HEK293 (cell line): ENCODE data around the gene FXR1.

Experiments used
- ATF2 ChIP-seq: fragments of 450-650 bp; formaldehyde crosslinking; IDR thresholded peaks from 2 replicates; pipeline ENCODE4 v1.5.1; 2016; ENCODE audit warnings: missing biosample characterization, missing genetic modification characterization, low read depth
- HOXC10 ChIP-seq: sonication (generic); formaldehyde crosslinking; IDR thresholded peaks from 2 replicates; pipeline ENCODE4 v1.8.1; 2023; ENCODE audit warnings: mild to moderate bottlenecking, missing genetic modification reagents
- REST ChIP-seq: fragments of 450-650 bp; formaldehyde crosslinking; IDR thresholded peaks from 2 replicates; pipeline ENCODE4 v1.5.1; 2016; ENCODE audit warnings: missing biosample characterization, missing genetic modification characterization
- ZBTB48 ChIP-seq: fragments of 450-650 bp; formaldehyde crosslinking; IDR thresholded peaks from 2 replicates; pipeline ENCODE4 v1.5.1; 2016; ENCODE audit warnings: missing biosample characterization, missing genetic modification characterization
- ZNF311 ChIP-seq: fragments of 450-650 bp; formaldehyde crosslinking; IDR thresholded peaks from 2 replicates; pipeline ENCODE4 v1.5.1; 2017; ENCODE audit warnings: missing biosample characterization, missing genetic modification characterization, borderline replicate concordance
- ZNF335 ChIP-seq: fragments of 450-650 bp; formaldehyde crosslinking; conservative IDR thresholded peaks from 2 replicates; pipeline ENCODE4 v1.5.1; 2016; ENCODE audit warnings: missing biosample characterization, missing genetic modification characterization
- ZNF501 ChIP-seq: fragments of 450-650 bp; formaldehyde crosslinking; IDR thresholded peaks from 2 replicates; pipeline ENCODE4 v1.5.1; 2016; ENCODE audit warnings: missing biosample characterization, missing genetic modification characterization
- ZNF701 ChIP-seq: fragments of 450-650 bp; formaldehyde crosslinking; IDR thresholded peaks from 2 replicates; pipeline ENCODE4 v1.5.1; 2016; ENCODE audit warnings: missing biosample characterization, missing genetic modification characterization
- ZNF747 ChIP-seq: fragments of 450-650 bp; formaldehyde crosslinking; IDR thresholded peaks from 2 replicates; pipeline ENCODE4 v1.5.1; 2016; ENCODE audit warnings: missing biosample characterization, missing genetic modification characterization
- ZSCAN23 ChIP-seq: fragments of 450-650 bp; formaldehyde crosslinking; IDR thresholded peaks from 2 replicates; pipeline ENCODE4 v1.5.1; 2016; ENCODE audit warnings: missing biosample characterization, missing genetic modification characterization
- TF ChIP-seq, protein P1 (sequence below): fragments of 450-650 bp; formaldehyde crosslinking; IDR thresholded peaks from 2 replicates; pipeline ENCODE4 v1.5.0; 2017; ENCODE audit warnings: missing biosample characterization, missing genetic modification characterization, borderline replicate concordance
- TF ChIP-seq, protein P2 (sequence below): fragments of 450-650 bp; formaldehyde crosslinking; IDR thresholded peaks from 2 replicates; pipeline ENCODE4 v1.5.1; 2016; ENCODE audit warnings: missing biosample characterization, missing genetic modification characterization
- TF ChIP-seq, protein P3 (sequence below): fragments of 450-650 bp; formaldehyde crosslinking; IDR thresholded peaks from 2 replicates; pipeline ENCODE4 v1.5.1; 2016; ENCODE audit warnings: missing biosample characterization, missing genetic modification characterization

GRCh38 chr3:181017690-181018089 lies 105.2 kb downstream of the FXR1 start:
- TF ChIP-seq ZNF335 (tag by site-specific recombination) (no peak), ZNF501 (tag by site-specific recombination) (no peak), REST (tag by site-specific recombination) (no peak), ZNF701 (no peak), ZSCAN23 (tag by site-specific recombination) (no peak), ZBTB48 (tag by site-specific recombination) (no peak), ZNF747 (tag by site-specific recombination) (no peak), HOXC10 (CRISPR knock-in tag) (no peak), ATF2 (no peak), ZNF311 (tag by site-specific recombination) (no peak)
- TF ChIP-seq, protein P1, sequence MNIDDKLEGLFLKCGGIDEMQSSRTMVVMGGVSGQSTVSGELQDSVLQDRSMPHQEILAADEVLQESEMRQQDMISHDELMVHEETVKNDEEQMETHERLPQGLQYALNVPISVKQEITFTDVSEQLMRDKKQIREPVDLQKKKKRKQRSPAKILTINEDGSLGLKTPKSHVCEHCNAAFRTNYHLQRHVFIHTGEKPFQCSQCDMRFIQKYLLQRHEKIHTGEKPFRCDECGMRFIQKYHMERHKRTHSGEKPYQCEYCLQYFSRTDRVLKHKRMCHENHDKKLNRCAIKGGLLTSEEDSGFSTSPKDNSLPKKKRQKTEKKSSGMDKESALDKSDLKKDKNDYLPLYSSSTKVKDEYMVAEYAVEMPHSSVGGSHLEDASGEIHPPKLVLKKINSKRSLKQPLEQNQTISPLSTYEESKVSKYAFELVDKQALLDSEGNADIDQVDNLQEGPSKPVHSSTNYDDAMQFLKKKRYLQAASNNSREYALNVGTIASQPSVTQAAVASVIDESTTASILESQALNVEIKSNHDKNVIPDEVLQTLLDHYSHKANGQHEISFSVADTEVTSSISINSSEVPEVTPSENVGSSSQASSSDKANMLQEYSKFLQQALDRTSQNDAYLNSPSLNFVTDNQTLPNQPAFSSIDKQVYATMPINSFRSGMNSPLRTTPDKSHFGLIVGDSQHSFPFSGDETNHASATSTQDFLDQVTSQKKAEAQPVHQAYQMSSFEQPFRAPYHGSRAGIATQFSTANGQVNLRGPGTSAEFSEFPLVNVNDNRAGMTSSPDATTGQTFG: no peak
- TF ChIP-seq, protein P2, sequence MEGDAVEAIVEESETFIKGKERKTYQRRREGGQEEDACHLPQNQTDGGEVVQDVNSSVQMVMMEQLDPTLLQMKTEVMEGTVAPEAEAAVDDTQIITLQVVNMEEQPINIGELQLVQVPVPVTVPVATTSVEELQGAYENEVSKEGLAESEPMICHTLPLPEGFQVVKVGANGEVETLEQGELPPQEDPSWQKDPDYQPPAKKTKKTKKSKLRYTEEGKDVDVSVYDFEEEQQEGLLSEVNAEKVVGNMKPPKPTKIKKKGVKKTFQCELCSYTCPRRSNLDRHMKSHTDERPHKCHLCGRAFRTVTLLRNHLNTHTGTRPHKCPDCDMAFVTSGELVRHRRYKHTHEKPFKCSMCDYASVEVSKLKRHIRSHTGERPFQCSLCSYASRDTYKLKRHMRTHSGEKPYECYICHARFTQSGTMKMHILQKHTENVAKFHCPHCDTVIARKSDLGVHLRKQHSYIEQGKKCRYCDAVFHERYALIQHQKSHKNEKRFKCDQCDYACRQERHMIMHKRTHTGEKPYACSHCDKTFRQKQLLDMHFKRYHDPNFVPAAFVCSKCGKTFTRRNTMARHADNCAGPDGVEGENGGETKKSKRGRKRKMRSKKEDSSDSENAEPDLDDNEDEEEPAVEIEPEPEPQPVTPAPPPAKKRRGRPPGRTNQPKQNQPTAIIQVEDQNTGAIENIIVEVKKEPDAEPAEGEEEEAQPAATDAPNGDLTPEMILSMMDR (tag by site-specific recombination): no peak
- TF ChIP-seq, protein P3, sequence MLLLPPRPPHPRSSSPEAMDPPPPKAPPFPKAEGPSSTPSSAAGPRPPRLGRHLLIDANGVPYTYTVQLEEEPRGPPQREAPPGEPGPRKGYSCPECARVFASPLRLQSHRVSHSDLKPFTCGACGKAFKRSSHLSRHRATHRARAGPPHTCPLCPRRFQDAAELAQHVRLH (tag by site-specific recombination): no peak
